Activated T-helper 17 cell treated with anti-CD3 and anti-CD28 coated beads, Interleukin-2, amount 50 U/mL, for 72 hours (primary cell): ENCODE results near the gene COG3. TPM values are rescaled to one million over a fixed set of nuclear protein-coding genes. Genes with fewer than 3 reads are reported as not detected.

Experiments used
- ATAC-seq: fragments of 150-1000 bp; cut with Tn5 transposase; replicated peaks from 2 replicates; pipeline ENCODE4 v1.10.0; 2021; ENCODE audit warnings: mild to moderate bottlenecking, moderate library complexity
- H3K27ac Mint-ChIP-seq: one replicate; pipeline ENCODE4 v1.8.0; 2022; ENCODE audit warnings: mixed read lengths
- H3K27me3 Mint-ChIP-seq: one replicate; pipeline ENCODE4 v1.8.0; 2022; ENCODE audit warnings: mixed read lengths
- H3K36me3 Mint-ChIP-seq: one replicate; pipeline ENCODE4 v1.8.0; 2022; ENCODE audit warnings: low read depth, mild to moderate bottlenecking, mixed read lengths
- H3K4me1 Mint-ChIP-seq: one replicate; pipeline ENCODE4 v1.8.0; 2022; ENCODE audit warnings: mixed read lengths
- H3K4me3 Mint-ChIP-seq: one replicate; pipeline ENCODE4 v1.8.0; 2022; ENCODE audit warnings: mild to moderate bottlenecking, mixed read lengths
- H3K9me3 Mint-ChIP-seq: one replicate; pipeline ENCODE4 v1.8.0; 2022; ENCODE audit warnings: mixed read lengths
- total RNA-seq, 2 donors: library from RNA; stranded (reverse); gene quantifications; one replicate each; pipeline ENCODE4 v1.2.3, GENCODE V29; 2022

The COG3 gene
- total RNA-seq, 2 donors from 2014 or later: 22.5 to 24.4 TPM

- Mint-ChIP-seq H3K9me3 (no peaks in the 10 kb centered on the region), H3K36me3 (no peaks in the 10 kb centered on the region), H3K27me3 (peaks cover 28% of the 10 kb centered on the region), H3K27ac (no peak overlapping the region), H3K4me3 (no peak overlapping the region), H3K4me1 (no peaks in the 10 kb centered on the region)
- ATAC-seq: no peak
Observed at GRCh38 chr13:45575830-45576180, 111.1 kb downstream of the COG3 start.

DNA sequence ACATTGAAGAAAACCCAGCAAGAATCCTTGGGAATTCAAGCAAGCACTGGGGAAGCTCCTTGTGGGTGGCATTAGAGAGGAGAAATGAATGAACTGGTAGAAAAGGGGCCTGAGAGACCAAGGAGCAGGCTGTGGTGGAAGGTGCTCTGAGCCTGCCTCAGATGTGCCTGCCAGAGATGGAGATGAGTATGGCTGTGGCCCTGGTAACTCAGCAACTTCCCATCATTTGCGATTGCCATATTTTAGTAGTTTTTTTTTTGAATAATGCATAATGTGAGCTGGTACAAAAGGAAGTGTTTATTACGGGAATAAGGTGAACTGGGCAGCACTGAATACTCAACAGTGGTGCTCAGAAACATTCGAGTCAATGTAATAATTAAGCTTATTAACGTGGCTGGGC is 111.7 kb downstream of the COG3 start:
- ATAC-seq: no peak
- no peaks in the 10 kb centered on the region for H3K36me3 Mint-ChIP-seq
- H3K27me3 Mint-ChIP-seq: peaks cover 23% of the 10 kb centered on the region
- no peaks in the 10 kb centered on the region for H3K9me3 Mint-ChIP-seq
- H3K27ac Mint-ChIP-seq: no peak overlapping the region
- no peak overlapping the region for H3K4me3 Mint-ChIP-seq
- H3K4me1 Mint-ChIP-seq: no peaks in the 10 kb centered on the region

DNA sequence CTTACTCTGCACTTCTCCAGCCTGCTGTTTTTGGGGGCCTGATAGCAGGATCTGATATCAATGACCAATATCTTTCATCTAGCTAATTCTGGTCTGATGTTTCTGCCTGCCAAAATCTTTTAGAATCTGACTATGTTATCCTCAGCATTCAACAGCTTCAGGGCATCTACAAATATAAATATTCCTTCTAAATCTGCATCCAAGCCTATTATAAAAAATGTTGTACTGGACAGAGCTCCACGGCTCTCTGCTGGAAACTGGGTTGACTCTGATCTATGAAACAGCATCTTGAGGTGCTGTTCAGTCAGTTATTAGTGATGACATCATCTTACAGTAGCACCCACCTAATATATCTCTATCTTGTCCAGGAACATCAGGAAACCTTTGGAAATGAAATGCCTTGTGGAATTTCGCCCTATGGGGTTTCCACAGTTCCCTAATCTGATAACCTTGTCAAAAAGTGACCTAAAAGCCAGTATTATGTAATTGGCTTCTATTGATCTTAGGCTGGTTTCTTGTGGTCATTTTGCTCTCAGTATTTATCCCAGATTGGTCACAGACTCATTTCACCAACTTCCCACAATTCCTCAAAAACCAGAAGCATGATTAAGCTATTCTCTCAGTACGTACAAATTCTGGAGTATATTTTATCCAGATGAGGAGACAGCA is 117.8 kb downstream of the COG3 start:
- Mint-ChIP-seq H3K36me3 (no peaks in the 10 kb centered on the region), H3K27ac (no peak overlapping the region), H3K4me1 (no peaks in the 10 kb centered on the region), H3K9me3 (no peaks in the 10 kb centered on the region), H3K4me3 (no peak overlapping the region), H3K27me3 (peaks cover 17% of the 10 kb centered on the region)
- no peak for ATAC-seq

DNA sequence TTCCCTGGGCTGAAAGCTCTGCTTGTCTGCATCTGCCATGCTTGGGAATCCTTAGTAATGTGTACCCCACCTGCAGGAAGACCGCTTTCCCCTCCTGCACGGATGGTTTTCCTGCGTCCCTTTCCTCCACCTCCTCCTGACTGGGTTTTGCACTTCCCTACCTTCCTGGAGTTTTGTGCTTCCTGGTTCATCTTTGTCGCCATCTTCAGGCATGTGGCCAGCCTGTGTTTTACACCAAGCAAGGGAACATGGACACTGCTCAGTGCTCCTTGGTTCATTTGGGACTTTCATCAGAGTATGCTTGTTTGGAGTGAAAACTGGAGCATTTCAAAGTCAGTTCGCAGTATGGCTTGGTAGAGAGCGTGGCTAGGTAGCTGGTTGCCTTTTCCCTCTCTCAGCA is 120.1 kb downstream of the COG3 start:
- Mint-ChIP-seq H3K27ac (no peak overlapping the region), H3K9me3 (no peaks in the 10 kb centered on the region), H3K36me3 (no peaks in the 10 kb centered on the region), H3K27me3 (peaks cover 7% of the 10 kb centered on the region), H3K4me1 (no peaks in the 10 kb centered on the region), H3K4me3 (no peak overlapping the region)
- no peak for ATAC-seq

Other genes starting within 250 kb of the COG3 start
- 1,000 to 10,000 TPM; 3,139 to 4,606 TPM for gene TPT1, start 123.8 kb upstream of the COG3 start, total RNA-seq
- 10 to 100 TPM; 13.6 to 20.5 TPM for gene SLC25A30, start 46.6 kb upstream of the COG3 start, total RNA-seq
- not detected for gene ERICH6B, start 150.8 kb downstream of the COG3 start, total RNA-seq
- gene CBY2, start 237.4 kb downstream of the COG3 start, total RNA-seq: not detected